Ascending aorta (tissue), 2 donors: ENCODE results near the gene CEP78. TPM values are rescaled to one million over a fixed set of nuclear protein-coding genes. Genes with fewer than 3 reads are reported as not detected.

Source experiments
- DNase-seq, 2 donors: peaks; one replicate each; pipeline ENCODE4 v3.0.0-alpha.2; 2019; ENCODE audit warnings: low spot score in 2 of 2
- H3K27ac ChIP-seq, 2 donors: fragments of 200-600 bp; sonication (generic); one replicate each; pipeline ENCODE4 v1.5.1; 2016 to 2017; ENCODE audit warnings: mild to moderate bottlenecking in 1 of 2
- H3K27me3 ChIP-seq: fragments of 200-600 bp; sonication (generic); one replicate; pipeline ENCODE4 v1.5.1; 2017
- H3K36me3 ChIP-seq, 2 donors: fragments of 200-600 bp; sonication (generic); one replicate each; pipeline ENCODE4 v1.5.1; 2016
- H3K4me1 ChIP-seq, 2 donors: fragments of 200-600 bp; sonication (generic); one replicate each; pipeline ENCODE4 v1.5.1; 2016 to 2017; ENCODE audit warnings: mild to moderate bottlenecking in 1 of 2
- H3K4me3 ChIP-seq, 2 donors: fragments of 200-600 bp; sonication (generic); one replicate each; pipeline ENCODE4 v1.5.1; 2016 to 2017; ENCODE audit warnings: mild to moderate bottlenecking in 1 of 2
- H3K9me3 ChIP-seq, 2 donors: fragments of 200-600 bp; sonication (generic); one replicate each; pipeline ENCODE4 v1.5.1; 2016
- intact Hi-C: fragments of 100-400 bp; cut with DNase I; formaldehyde crosslinking; loops from one replicate; pipeline ENCODE4 v1.15.1; 2023
- total RNA-seq: library from RNA; depleted of rRNA; stranded (reverse); fragments of >200 nt; gene quantifications from one replicate; pipeline ENCODE4 v1.1.0, GENCODE V29; 2016
- TF ChIP-seq, protein P1 (sequence below), 3 experiments: fragments of 200-600 bp in 2 of 3; fragments of 450-650 bp in 1 of 3; sonication (generic) in 2 of 3; IDR thresholded peaks; one replicate each; pipeline ENCODE4 v1.5.1; 2016 to 2019; ENCODE audit warnings: antibody characterized with exemption in 3 of 3, mild to moderate bottlenecking in 1 of 3, moderate library complexity in 1 of 3

The CEP78 gene, protein sequence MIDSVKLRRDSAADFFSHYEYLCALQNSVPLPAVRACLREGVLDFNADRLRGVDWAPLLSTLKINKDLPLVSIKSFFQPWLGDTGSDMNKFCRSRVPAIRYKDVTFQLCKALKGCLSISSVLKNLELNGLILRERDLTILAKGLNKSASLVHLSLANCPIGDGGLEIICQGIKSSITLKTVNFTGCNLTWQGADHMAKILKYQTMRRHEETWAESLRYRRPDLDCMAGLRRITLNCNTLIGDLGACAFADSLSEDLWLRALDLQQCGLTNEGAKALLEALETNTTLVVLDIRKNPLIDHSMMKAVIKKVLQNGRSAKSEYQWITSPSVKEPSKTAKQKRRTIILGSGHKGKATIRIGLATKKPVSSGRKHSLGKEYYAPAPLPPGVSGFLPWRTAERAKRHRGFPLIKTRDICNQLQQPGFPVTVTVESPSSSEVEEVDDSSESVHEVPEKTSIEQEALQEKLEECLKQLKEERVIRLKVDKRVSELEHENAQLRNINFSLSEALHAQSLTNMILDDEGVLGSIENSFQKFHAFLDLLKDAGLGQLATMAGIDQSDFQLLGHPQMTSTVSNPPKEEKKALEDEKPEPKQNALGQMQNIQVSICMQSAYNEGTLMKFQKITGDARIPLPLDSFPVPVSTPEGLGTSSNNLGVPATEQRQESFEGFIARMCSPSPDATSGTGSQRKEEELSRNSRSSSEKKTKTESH
- total RNA-seq: 19.8 TPM

DNA sequence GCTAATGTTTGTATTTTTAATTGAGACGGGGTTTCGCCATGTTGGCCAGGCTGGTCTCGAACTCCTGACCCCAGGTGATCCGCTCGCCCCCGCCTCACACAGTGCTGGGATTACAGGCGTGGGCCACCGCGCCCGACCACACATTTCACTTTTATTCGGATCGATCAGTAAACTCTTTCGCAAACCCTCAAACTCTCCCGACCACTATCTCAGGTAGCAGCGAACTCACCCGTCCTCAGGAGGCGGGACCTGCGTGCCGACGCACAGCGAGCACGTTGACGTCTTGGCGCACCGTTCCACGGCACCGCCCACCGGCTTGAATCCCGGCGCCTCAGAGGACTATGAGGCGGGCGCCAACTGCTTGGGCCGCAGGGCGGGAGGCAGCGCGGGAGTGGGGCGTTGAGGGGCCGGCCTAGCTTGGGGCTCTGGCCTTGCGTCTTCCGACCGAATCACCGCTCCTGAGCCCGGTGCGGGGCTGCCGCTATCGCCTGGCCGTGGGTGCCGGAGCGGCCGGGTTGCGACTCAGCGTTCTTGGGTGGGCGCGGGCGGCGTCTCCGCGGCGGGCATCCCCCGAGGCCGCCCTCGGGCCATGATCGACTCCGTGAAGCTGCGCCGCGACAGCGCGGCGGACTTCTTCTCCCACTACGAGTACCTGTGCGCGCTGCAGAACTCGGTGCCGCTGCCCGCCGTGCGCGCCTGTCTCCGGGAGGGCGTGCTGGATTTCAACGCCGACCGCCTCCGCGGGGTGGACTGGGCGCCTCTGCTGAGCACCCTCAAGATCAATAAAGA is at the start of gene CEP78:
TSS of gene CEP78 (plus strand) at position 314 of the 789 bp plus-strand sequence. CDS start at position 590, 276 bp downstream.
- H3K27me3 ChIP-seq: no peaks in the 10 kb centered on the region
- intact Hi-C loops: loop anchor here (10.0 kb wide), 1 partner anchor 1061 kb away; the partner anchor contains the start of gene VPS13A
- DNase-seq: peak; percentile 63 to 93
- H3K36me3 ChIP-seq: no peaks in the 10 kb centered on the region
- no peaks in the 10 kb centered on the region for H3K4me1 ChIP-seq
- TF ChIP-seq, protein P1, sequence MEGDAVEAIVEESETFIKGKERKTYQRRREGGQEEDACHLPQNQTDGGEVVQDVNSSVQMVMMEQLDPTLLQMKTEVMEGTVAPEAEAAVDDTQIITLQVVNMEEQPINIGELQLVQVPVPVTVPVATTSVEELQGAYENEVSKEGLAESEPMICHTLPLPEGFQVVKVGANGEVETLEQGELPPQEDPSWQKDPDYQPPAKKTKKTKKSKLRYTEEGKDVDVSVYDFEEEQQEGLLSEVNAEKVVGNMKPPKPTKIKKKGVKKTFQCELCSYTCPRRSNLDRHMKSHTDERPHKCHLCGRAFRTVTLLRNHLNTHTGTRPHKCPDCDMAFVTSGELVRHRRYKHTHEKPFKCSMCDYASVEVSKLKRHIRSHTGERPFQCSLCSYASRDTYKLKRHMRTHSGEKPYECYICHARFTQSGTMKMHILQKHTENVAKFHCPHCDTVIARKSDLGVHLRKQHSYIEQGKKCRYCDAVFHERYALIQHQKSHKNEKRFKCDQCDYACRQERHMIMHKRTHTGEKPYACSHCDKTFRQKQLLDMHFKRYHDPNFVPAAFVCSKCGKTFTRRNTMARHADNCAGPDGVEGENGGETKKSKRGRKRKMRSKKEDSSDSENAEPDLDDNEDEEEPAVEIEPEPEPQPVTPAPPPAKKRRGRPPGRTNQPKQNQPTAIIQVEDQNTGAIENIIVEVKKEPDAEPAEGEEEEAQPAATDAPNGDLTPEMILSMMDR (IDR thresholded peaks at IDR 0.05): no peak
- H3K27ac ChIP-seq: peak within 1 kb of the TSS; percentile 69 to 80
- no peaks in the 10 kb centered on the region for H3K9me3 ChIP-seq
- H3K4me3 ChIP-seq: peak within 1 kb of the TSS; percentile 89 to 93

DNA sequence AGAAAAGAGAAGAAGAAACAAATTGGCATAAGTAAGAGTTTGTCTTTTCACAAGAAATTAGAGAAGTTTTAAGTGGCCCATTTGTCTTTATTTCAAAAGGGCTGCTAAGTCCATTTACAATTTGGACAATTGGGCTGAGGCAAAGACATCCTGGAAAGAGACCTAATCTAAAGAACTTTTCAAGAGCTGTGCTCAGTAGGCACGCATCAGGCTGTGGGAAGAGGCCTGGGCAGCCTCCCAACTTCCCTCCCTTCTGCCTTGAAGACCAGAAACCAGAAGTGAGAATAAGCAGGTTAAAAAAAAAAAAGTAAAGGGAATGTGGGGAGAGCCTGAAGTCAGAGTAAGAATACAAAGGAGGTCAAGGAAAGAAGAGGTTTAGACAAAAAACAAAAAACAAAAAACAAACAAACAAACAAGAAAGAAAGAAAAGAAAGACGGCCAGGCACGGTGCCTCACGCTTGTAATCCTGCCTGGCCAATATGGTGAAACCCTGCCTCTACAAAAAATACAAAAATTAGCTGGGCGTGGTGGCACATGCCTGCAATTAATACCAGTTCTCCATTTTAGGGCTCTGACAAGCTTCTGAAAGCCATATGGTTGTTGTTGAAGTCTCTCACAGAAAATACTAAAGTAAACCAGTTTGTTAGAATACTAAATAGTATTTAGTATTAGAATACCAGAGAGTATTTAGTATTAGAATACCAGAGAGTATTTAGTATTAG is 48.0 kb upstream of the CEP78 start:
- no peak overlapping the region for H3K4me3 ChIP-seq
- no peak for DNase-seq
- H3K27me3 ChIP-seq: no peaks in the 10 kb centered on the region
- no peaks in the 10 kb centered on the region for H3K9me3 ChIP-seq
- TF ChIP-seq, protein P1 (IDR thresholded peaks at IDR 0.05): no peak
- no peaks in the 10 kb centered on the region for H3K36me3 ChIP-seq
- intact Hi-C loops: no loop called here
- no peak overlapping the region for H3K27ac ChIP-seq
- H3K4me1 ChIP-seq: no peaks in the 10 kb centered on the region

DNA sequence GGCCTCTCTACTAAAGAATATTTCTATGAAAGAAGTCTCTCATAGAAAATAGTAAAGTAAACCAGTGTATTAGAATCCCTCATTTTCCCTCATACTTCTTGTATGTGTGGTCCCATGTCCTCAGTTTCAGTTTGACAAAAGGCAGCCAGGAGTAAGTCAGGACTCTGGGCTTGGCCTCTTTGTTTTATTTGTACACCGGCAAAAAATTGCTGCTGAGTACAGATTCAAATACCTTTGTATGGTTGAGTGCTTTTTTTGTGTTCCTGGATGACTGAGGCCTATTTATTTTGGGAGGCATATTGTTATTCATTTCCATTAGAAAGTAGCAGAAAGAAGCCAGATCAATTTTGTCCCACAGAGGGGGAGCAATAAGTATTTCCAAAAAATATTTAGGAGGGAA is 47.3 kb upstream of the CEP78 start:
- H3K27me3 ChIP-seq: no peaks in the 10 kb centered on the region
- TF ChIP-seq, protein P1 (IDR thresholded peaks at IDR 0.05): no peak
- no peak overlapping the region for H3K27ac ChIP-seq
- H3K4me3 ChIP-seq: no peak overlapping the region
- H3K9me3 ChIP-seq: no peaks in the 10 kb centered on the region
- intact Hi-C loops: no loop called here
- no peaks in the 10 kb centered on the region for H3K36me3 ChIP-seq
- H3K4me1 ChIP-seq: no peaks in the 10 kb centered on the region
- DNase-seq: no peak

- H3K36me3 ChIP-seq: no peaks in the 10 kb centered on the region
- H3K27me3 ChIP-seq: no peaks in the 10 kb centered on the region
- no peak overlapping the region for H3K4me3 ChIP-seq
- H3K4me1 ChIP-seq: no peaks in the 10 kb centered on the region
- no peak for DNase-seq
- H3K27ac ChIP-seq: no peak overlapping the region
- TF ChIP-seq, protein P1 (IDR thresholded peaks at IDR 0.05): no peak
- intact Hi-C loops: no loop called here
- H3K9me3 ChIP-seq: no peaks in the 10 kb centered on the region
These were observed 46.9 kb upstream of the CEP78 start for GRCh38 chr9:78189001-78189400.

GRCh38 chr9:78189461-78189860 is 46.4 kb upstream of the CEP78 start:
- intact Hi-C loops: no loop called here
- no peak for DNase-seq
- H3K36me3 ChIP-seq: no peaks in the 10 kb centered on the region
- no peak overlapping the region for H3K27ac ChIP-seq
- no peaks in the 10 kb centered on the region for H3K4me1 ChIP-seq
- H3K27me3 ChIP-seq: no peaks in the 10 kb centered on the region
- H3K4me3 ChIP-seq: no peak overlapping the region
- TF ChIP-seq, protein P1 (IDR thresholded peaks at IDR 0.05): no peak
- H3K9me3 ChIP-seq: no peaks in the 10 kb centered on the region
